GM18520 (cell line): ENCODE results near the gene SPESP1.
"Not testable (repeated sequence)": the region's sequence is repeated elsewhere in the genome, so short reads cannot be mapped to it uniquely, and the experiment has no call there.

Experiments used
- ATAC-seq: cut with Tn5 transposase; IDR thresholded peaks from one replicate; pipeline ENCODE4 v1.9.1; 2021; ENCODE audit not compliant: unreplicated experiment

SPESP1 gene

DNA sequence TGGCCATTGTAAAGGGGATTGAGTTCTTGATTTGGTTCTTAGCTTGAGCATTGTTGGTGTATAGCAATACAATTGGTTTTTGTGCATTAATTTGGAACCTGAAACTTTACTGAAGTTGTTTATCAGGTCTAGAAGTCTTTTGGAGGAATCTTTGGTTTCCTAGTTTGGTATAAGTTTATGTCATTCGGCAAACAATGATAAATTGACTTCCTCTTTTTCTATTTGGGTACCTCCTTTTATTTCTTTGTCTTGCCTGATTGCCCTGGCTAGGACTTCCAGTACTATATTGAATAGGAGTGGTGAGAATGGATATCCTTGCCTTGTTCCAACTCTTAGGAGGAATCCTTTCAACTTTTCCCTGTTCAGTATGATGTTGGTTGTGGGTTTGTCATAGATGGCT, 32.1 kb downstream of the SPESP1 start:
- no peak for ATAC-seq

- not testable (repeated sequence) for ATAC-seq
Observed at GRCh38 chr15:68963719-68964118, 33.4 kb downstream of the SPESP1 start.

DNA sequence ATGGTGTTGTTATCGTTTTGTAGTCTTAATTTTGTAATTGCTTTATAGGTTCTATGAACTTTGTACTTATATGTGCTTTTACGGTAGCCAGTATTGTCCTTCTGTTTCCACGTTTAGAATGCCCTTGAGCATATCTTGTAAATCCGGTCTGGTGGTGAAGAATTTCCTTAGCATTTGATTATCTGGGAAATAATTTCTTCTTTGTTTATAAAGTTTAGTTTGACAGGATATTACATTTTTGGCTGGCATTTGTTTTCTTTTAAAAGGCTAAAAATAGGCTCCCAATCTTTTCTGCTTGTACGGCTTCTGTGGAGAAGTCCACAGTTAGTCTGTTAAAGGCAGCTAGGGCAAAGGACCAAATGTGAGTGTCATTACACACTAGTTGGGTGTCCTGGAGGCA, 36.7 kb downstream of the SPESP1 start:
- no peak for ATAC-seq

GRCh38 chr15:68967948-68968347, 37.6 kb downstream of the SPESP1 start:
- ATAC-seq: no peak

- no peak for ATAC-seq
Observed at GRCh38 chr15:68969298-68969697, 39.0 kb downstream of the SPESP1 start.

GRCh38 chr15:68972201-68973065, 42.1 kb downstream of the SPESP1 start:
- no peak for ATAC-seq

- ATAC-seq: not testable (repeated sequence)
Observed at GRCh38 chr15:68975651-68976160, 45.4 kb downstream of the SPESP1 start.

DNA sequence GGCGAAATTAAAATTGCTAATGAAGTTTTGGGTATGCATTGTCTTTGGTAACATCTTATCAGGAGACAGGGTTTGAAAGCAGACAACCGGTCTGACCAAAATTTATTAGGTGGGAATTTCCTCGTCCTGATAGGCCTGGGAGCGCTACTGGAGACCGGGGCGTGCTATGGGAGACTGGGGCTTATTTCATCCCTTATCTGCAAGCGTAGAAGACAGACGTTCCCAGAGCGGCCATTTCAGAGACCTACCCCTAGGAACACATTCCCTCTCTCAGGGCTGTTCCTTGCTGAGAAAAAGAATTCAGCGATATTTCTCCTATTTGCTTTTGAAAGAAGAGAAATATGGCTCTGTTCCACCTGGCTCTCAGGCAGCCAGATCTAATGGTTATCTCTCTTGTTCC, 47.1 kb downstream of the SPESP1 start:
- ATAC-seq: not testable (repeated sequence)

DNA sequence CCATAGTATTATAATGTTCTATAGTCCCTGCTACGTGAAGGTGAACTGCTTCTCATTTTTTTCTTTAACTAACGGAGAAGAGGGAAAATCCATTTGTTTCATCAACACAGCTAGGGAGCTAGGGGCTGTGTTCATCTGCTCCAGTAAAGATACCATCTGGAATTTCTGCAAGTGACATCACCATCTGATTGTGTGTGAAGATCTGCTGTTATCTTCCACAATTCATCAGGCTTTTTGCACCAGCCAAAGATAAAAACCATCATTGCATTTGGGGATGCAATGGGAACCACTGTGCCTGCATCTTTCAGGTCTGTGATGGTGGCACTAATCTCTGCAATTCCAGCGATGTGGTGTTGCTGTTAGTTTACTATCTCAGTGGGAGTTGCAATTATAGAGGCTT, 48.7 kb downstream of the SPESP1 start:
- no peak for ATAC-seq

DNA sequence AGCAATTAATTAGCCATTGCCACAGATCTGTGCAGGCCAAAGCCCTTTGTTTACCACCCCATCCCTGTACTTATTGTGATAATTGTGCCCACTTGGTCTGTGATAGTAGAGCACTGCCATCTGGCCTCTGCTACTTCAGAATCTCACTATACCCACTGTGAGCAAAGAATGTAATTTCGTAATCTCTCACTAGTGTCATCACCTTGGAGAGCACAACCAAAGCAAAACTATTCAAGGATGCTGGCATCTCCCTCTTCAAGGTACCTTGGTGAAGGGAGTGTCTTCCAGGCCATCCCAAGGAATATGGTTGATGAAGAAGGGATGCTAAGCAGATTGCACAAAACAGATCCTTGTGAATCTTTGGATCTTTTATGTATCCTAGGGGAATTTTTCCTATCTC, 49.5 kb downstream of the SPESP1 start:
- ATAC-seq: no peak

DNA sequence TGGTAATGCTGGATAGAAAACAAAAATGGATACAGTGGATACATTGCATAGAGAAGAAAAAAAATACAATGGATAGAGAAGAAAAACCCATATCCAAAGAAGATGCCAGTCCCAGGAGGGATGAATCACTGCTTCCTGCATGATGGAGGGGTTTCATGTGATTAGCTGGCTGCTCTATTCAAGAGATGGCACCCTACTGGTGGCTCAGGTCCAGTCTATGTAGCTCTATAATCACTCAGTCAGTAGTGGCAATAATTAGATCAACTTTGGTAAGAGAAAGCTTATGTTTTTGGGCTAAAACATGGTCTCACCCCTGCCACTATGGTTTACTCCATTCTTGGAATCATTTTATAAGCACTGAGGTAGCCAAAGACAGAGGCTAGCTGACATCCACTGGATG, 50.5 kb downstream of the SPESP1 start:
- ATAC-seq: no peak

GRCh38 chr15:68981941-68982340, 51.6 kb downstream of the SPESP1 start:
- no peak for ATAC-seq

DNA sequence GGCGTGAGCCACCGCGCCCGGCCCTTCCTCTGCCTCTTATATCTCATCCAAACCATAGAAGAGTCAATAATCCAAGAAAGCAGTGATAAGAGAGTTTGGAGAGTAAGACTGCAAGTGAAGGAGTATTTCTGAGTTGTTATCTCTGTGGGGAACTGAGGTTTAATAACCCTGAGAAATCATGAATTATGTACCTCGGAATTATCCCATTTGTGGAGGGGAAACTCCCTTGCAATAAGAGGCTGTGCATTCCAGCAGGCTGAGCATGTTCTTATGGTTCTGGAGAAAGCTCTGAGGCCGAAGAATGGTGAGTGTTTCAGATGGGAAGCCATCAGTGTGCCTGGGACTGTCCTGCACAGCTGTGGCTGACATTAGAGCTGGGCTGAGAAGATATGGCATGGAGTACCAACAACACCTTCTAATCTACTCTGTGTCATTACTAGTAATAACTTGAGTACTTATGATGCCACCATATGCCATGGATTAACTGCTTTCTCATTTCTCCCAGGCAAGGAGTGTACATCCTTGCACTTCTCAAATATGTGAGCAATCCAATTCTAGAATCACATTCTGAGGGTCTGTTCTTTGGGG, 52.7 kb downstream of the SPESP1 start:
- ATAC-seq: no peak

- no peak for ATAC-seq
Observed at GRCh38 chr15:68983961-68984481, 53.7 kb downstream of the SPESP1 start.

DNA sequence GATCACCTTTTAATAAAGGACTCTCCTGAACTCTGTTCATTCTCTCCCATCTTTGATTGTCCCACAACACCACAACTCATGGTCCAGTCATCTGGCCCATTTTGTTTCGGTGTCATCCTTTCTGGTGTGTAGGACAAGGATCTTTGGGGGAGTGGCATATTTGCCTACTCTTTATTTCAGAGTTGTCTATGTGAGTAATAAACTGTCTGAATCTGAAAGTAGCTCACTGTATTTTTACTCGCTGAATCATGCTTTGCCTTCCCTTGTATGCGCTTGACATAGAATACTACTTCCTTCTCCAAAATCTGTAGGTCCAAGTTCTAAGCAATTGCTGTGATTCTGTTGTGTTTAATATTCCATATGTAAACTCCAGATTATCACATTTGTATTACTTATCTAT, 54.3 kb downstream of the SPESP1 start:
- no peak for ATAC-seq

- no peak for ATAC-seq
Observed at GRCh38 chr15:68985361-68985891, 55.1 kb downstream of the SPESP1 start.

GRCh38 chr15:68986322-68986721, 56.0 kb downstream of the SPESP1 start:
- no peak for ATAC-seq

- ATAC-seq: no peak
Observed at GRCh38 chr15:68987120-68987519, 56.8 kb downstream of the SPESP1 start.

GRCh38 chr15:68987676-68988075, 57.4 kb downstream of the SPESP1 start:
- no peak for ATAC-seq

GRCh38 chr15:68989541-68990230, 59.4 kb downstream of the SPESP1 start:
- no peak for ATAC-seq
